Prostate gland (tissue), 2 donors: Measurements from ENCODE around the gene THAP8.

Experiments used
- CTCF ChIP-seq, 4 experiments: fragments of 200-600 bp in 2 of 4; fragments of 450-650 bp in 2 of 4; sonication (generic) in 2 of 4; IDR thresholded peaks; 1 replicate in 3 of 4; 2 replicates in 1 of 4; pipeline ENCODE4 v1.5.1; 2016 to 2019; ENCODE audit warnings: antibody characterized with exemption in 4 of 4, mild to moderate bottlenecking in 2 of 4, moderate library complexity in 2 of 4
- POLR2AphosphoS5 ChIP-seq: sonication (generic); formaldehyde crosslinking; IDR thresholded peaks from one replicate; pipeline ENCODE4 v1.6.1; 2017; ENCODE audit warnings: antibody characterized with exemption

GRCh38 chr19:36103040-36103626 lies 49.0 kb upstream of the THAP8 start:
- TF ChIP-seq CTCF (IDR thresholded peaks at IDR 0.05) (no peak), POLR2AphosphoS5 (no peak)
